MM.1S (cell line): ENCODE measurements around the gene TFCP2L1.

ENCODE experiments used
- DNase-seq: peaks from one replicate; pipeline ENCODE4 v3.0.0-alpha.2; 2015
- H2AFZ ChIP-seq: fragments of 300-600 bp; sonication (generic); 2 replicates; pipeline ENCODE4 v1.6.0; 2016; ENCODE audit warnings: antibody characterized with exemption, low read length
- H3F3A ChIP-seq: fragments of 300-600 bp; sonication (generic); 2 replicates; pipeline ENCODE4 v1.6.1; 2016; ENCODE audit warnings: mild to moderate bottlenecking, antibody characterized with exemption, low read length, moderate library complexity, mixed read lengths; ENCODE audit not compliant: insufficient read depth
- H3K27ac ChIP-seq: fragments of 300-600 bp; sonication (generic); 2 replicates; pipeline ENCODE4 v1.5.1; 2016; ENCODE audit warnings: mild to moderate bottlenecking, low read length
- H3K27me3 ChIP-seq: fragments of 300-600 bp; sonication (generic); replicated peaks from 2 replicates; pipeline ENCODE4 v1.6.0; 2016; ENCODE audit warnings: low read length; ENCODE audit not compliant: insufficient read depth
- H3K36me3 ChIP-seq: fragments of 300-600 bp; sonication (generic); replicated peaks from 2 replicates; pipeline ENCODE4 v1.6.1; 2016; ENCODE audit warnings: mild to moderate bottlenecking, low read length, mixed read lengths; ENCODE audit not compliant: insufficient read depth
- H3K4me1 ChIP-seq: fragments of 300-600 bp; sonication (generic); 2 replicates; pipeline ENCODE4 v1.6.1; 2016; ENCODE audit warnings: low read length, mixed read lengths
- H3K4me2 ChIP-seq: fragments of 300-600 bp; sonication (generic); 2 replicates; pipeline ENCODE4 v1.6.0; 2016; ENCODE audit warnings: low read depth, low read length
- H3K4me3 ChIP-seq: fragments of 300-600 bp; sonication (generic); 2 replicates; pipeline ENCODE4 v1.5.1; 2016; ENCODE audit warnings: low read length, mixed read lengths
- H3K79me2 ChIP-seq: fragments of 300-600 bp; sonication (generic); 2 replicates; pipeline ENCODE4 v1.6.1; 2016; ENCODE audit warnings: mixed run types, low read length, mixed read lengths
- H3K9ac ChIP-seq: fragments of 300-600 bp; sonication (generic); 2 replicates; pipeline ENCODE4 v1.6.1; 2016; ENCODE audit warnings: low read length, mixed read lengths
- H3K9me2 ChIP-seq: fragments of 300-600 bp; sonication (generic); replicated peaks from 2 replicates; pipeline ENCODE4 v1.6.1; 2016; ENCODE audit warnings: mild to moderate bottlenecking, low read length, mixed read lengths; ENCODE audit not compliant: insufficient read depth
- H3K9me3 ChIP-seq: fragments of 300-600 bp; sonication (generic); replicated peaks from 2 replicates; pipeline ENCODE4 v1.6.1; 2016; ENCODE audit warnings: mild to moderate bottlenecking, low read length, mixed read lengths; ENCODE audit not compliant: insufficient read depth
- H4K20me1 ChIP-seq: fragments of 300-600 bp; sonication (generic); 2 replicates; pipeline ENCODE4 v1.6.1; 2016; ENCODE audit warnings: mild to moderate bottlenecking, low read length, moderate library complexity, mixed read lengths; ENCODE audit not compliant: insufficient read depth
- EZH2 ChIP-seq: fragments of 300-600 bp; sonication (generic); optimal IDR thresholded peaks from 2 replicates; pipeline ENCODE3; 2017; ENCODE audit warnings: low read depth, mild to moderate bottlenecking, antibody characterized with exemption, low read length, mixed read lengths
- EZH2phosphoT487 ChIP-seq: fragments of 300-600 bp; sonication (generic); IDR thresholded peaks from 2 replicates; pipeline ENCODE4 v1.6.1; 2018; ENCODE audit warnings: antibody characterized with exemption, low read length
- TF ChIP-seq, protein P1 (sequence below): fragments of 300-600 bp; sonication (generic); IDR thresholded peaks from 2 replicates; pipeline ENCODE4 v1.5.1; 2016; ENCODE audit warnings: antibody characterized with exemption, low read length, mixed read lengths

The TFCP2L1 gene

GRCh38 chr2:121211689-121212151, 73.3 kb downstream of the TFCP2L1 start:
- Histone ChIP-seq H3K4me3 (no peak overlapping the region), H3F3A (no peaks in the 10 kb centered on the region), H4K20me1 (no peaks in the 10 kb centered on the region), H2AFZ (no peak overlapping the region), H3K9ac (no peak overlapping the region), H3K36me3 (no peaks in the 10 kb centered on the region), H3K4me2 (no peak overlapping the region), H3K27ac (no peak overlapping the region), H3K79me2 (no peaks in the 10 kb centered on the region), H3K9me2 (no peaks in the 10 kb centered on the region), H3K9me3 (no peaks in the 10 kb centered on the region), H3K27me3 (no peaks in the 10 kb centered on the region), H3K4me1 (no peaks in the 10 kb centered on the region)
- TF ChIP-seq EZH2 (no peak), EZH2phosphoT487 (no peak)
- TF ChIP-seq, protein P1, sequence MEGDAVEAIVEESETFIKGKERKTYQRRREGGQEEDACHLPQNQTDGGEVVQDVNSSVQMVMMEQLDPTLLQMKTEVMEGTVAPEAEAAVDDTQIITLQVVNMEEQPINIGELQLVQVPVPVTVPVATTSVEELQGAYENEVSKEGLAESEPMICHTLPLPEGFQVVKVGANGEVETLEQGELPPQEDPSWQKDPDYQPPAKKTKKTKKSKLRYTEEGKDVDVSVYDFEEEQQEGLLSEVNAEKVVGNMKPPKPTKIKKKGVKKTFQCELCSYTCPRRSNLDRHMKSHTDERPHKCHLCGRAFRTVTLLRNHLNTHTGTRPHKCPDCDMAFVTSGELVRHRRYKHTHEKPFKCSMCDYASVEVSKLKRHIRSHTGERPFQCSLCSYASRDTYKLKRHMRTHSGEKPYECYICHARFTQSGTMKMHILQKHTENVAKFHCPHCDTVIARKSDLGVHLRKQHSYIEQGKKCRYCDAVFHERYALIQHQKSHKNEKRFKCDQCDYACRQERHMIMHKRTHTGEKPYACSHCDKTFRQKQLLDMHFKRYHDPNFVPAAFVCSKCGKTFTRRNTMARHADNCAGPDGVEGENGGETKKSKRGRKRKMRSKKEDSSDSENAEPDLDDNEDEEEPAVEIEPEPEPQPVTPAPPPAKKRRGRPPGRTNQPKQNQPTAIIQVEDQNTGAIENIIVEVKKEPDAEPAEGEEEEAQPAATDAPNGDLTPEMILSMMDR = no peak
- no peak for DNase-seq

- Histone ChIP-seq H3K4me2 (no peak overlapping the region), H3K9me3 (no peaks in the 10 kb centered on the region), H3K4me3 (no peak overlapping the region), H3F3A (no peaks in the 10 kb centered on the region), H3K36me3 (no peaks in the 10 kb centered on the region), H3K9me2 (no peaks in the 10 kb centered on the region), H4K20me1 (no peaks in the 10 kb centered on the region), H3K79me2 (no peaks in the 10 kb centered on the region), H3K27me3 (no peaks in the 10 kb centered on the region), H3K4me1 (no peaks in the 10 kb centered on the region), H3K9ac (no peak overlapping the region), H3K27ac (no peak overlapping the region), H2AFZ (no peak overlapping the region)
- no peak for DNase-seq
- TF ChIP-seq EZH2 (no peak), EZH2phosphoT487 (no peak)
- TF ChIP-seq, protein P1 = no peak
Observed at GRCh38 chr2:121211251-121211650, 73.8 kb downstream of the TFCP2L1 start.

DNA sequence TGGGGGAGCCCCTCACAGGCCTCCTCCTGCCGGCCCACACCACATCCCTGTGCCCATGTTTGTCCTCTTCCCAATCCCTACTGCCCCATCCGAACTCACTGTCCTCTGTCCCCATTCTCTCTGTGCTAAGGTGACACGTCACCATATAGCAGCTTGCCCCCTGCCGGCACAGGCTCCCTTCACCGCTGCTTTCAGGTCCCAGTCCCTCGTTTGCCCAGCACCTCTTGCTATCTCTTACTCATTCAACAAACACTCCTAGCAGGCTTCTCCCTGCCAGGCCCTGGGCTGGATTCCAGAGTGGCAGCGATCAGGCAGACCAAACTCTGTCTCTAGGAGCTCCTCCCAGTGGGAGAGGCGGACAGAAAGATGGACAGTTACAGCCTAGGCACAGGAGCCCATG, 74.3 kb downstream of the TFCP2L1 start:
- no peak overlapping the region for H3K4me3 ChIP-seq
- no peaks in the 10 kb centered on the region for H3K9me2 ChIP-seq
- H3K4me2 ChIP-seq = no peak overlapping the region
- H3K27me3 ChIP-seq = no peaks in the 10 kb centered on the region
- H3K9ac ChIP-seq = no peak overlapping the region
- H3K79me2 ChIP-seq = no peaks in the 10 kb centered on the region
- no peaks in the 10 kb centered on the region for H3K36me3 ChIP-seq
- H3F3A ChIP-seq = no peaks in the 10 kb centered on the region
- TF ChIP-seq EZH2 = no peak
- TF ChIP-seq, protein P1 = no peak
- no peak for TF ChIP-seq EZH2phosphoT487
- no peaks in the 10 kb centered on the region for H3K9me3 ChIP-seq
- no peaks in the 10 kb centered on the region for H3K4me1 ChIP-seq
- no peaks in the 10 kb centered on the region for H4K20me1 ChIP-seq
- H3K27ac ChIP-seq = no peak overlapping the region
- no peak overlapping the region for H2AFZ ChIP-seq
- DNase-seq = no peak
